T47D (cell line): ENCODE results near the gene SIGLEC5.
"Not testable (repeated sequence)": the region's sequence is repeated elsewhere in the genome, so short reads cannot be mapped to it uniquely, and the experiment has no call there.

ENCODE experiments used
- DNase-seq, 2 experiments: peaks; one replicate each; pipeline versions ENCODE4 v3.0.0 to v3.0.0-alpha.2; 2011 to 2012; ENCODE audit warnings: low read depth in 1 of 2, low spot score in 1 of 2
- JUND ChIP-seq: IDR thresholded peaks from 2 replicates; pipeline ENCODE4 v1.6.1; 2012; ENCODE audit warnings: low read depth
- in situ Hi-C: cut with HindIII; loops from 2 replicates; pipeline ENCODE4 v1.10.0; 2016; ENCODE audit warnings: low sequenced_read_pairs, low pct_unique_long_range_greater_than_20kb

Gene SIGLEC5, protein sequence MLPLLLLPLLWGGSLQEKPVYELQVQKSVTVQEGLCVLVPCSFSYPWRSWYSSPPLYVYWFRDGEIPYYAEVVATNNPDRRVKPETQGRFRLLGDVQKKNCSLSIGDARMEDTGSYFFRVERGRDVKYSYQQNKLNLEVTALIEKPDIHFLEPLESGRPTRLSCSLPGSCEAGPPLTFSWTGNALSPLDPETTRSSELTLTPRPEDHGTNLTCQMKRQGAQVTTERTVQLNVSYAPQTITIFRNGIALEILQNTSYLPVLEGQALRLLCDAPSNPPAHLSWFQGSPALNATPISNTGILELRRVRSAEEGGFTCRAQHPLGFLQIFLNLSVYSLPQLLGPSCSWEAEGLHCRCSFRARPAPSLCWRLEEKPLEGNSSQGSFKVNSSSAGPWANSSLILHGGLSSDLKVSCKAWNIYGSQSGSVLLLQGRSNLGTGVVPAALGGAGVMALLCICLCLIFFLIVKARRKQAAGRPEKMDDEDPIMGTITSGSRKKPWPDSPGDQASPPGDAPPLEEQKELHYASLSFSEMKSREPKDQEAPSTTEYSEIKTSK

DNA sequence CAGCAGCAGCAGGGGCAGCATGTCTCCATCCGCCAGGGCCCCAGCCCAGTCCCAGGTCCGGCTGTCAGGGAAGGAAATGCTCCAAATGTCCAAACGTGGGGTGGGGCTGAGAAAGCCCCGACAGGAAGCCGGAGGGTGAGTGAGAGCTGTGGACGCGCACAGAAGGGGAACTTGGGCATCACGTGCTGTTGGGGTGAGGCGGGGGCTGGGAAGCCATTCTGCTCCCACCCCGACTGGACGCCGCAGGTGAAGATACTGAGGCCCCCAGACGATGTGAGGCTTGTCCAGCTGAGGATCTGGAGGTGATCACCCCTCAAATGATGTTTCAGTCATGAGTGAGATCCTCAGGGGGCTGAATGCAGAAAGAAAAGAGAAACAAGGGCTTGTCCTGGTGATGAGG is at the start of gene SIGLEC5:
SIGLEC5 (minus strand) TSS at position 87 of the 400 bp plus-strand sequence; CDS start at position 21, 66 bp downstream.
- in situ Hi-C loops, DNase-seq: not testable (repeated sequence)

DNA sequence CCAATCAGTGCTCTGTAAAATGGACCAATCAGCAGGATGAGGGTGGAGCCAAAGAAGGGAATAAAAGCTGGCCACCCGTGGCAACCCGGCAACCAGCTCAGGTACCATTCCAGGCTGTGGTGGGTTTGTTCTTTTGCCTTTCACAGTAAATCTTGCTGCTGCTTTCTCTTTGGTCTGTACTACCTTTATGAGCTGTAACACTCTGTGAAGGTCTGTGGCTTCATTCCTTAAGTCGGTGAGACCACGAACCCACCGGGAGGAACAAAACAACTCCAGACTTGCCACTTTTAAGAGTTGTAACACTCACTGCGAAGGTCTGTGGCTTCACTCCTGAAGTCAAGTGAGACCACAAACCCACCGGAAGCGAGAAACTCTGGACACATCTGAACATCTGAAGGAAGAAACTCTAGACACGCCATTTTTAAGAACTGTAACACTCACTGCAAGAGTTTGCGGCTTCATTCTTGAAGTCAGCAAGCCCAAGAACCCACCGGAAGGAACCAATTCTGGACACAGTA is 46.4 kb upstream of the SIGLEC5 start:
- in situ Hi-C loops: no loop called here
- DNase-seq: no peak

DNA sequence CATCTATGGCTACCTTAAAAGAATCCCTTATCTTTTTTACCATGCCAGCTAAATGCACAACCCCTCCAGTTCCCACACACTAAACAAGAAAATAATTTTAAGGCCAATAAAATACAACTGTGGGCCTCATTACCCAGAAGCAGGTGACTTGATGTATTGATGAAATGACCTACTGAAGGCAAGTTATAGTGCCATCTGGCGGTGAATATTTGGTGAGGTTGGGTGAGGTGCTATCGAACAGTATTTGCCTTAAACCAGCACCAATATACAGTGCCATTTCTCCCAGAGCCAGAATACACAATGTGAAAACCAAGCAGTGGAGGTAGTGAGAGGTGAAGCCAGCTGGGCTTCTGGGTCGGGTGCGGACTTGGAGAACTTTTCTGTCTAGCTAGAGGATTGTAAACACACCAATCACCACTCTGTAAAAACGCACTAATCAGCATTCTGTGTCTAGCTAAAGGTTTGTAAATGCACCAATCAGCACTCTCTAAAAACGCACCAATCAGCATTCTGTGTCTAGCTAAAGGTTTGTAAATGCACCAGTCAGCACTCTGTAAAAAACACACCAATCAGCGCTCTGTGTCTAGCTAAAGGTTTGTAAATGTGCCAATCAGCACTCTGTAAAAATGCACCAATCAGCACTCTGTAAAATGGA is 45.8 kb upstream of the SIGLEC5 start:
- in situ Hi-C loops: not testable (repeated sequence)
- DNase-seq: peak in 1 of 2 experiments; percentile 25

More for the DNA sequence above, 46.4 kb upstream of the SIGLEC5 start:
- no peak for TF ChIP-seq JUND

DNA sequence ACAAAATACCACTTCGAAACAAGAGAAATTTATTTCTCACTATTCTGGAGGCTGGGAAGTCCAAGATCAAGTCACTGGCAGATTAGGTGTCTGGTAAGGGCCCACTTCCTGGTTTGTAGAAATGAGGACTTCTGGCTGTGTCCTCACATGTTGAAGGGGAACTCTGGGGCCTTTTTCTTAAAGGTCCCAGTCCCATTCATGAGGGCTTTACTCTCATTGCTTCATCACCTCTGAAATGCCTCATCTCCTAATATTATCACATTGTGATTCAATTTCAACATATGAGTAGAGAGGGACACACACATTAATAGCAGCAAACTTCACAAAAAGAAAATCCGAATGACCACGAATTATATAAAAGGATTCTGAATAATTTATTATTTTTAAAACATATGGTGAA is 38.0 kb upstream of the SIGLEC5 start:
- no peak for DNase-seq
- TF ChIP-seq JUND: no peak
- in situ Hi-C loops: no loop called here

DNA sequence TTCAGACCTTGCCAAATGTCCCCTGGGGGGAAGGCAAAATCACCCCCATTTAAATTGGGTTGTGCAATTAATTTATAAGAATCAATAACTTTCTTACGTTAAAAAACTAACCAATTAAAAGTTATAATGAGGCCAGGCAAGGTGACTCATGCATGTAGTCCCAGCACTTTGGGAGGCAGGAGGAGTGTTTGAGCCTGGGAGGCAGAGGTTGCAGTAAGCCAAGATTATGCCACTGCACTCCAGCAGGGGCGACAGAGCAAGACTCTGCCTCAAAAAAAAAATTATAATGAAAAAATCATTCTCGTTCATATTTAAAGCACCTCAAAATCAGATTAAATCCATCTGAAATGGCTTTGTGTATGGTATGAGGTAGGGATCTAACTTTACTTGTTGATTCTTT is 34.8 kb upstream of the SIGLEC5 start:
- in situ Hi-C loops: no loop called here
- DNase-seq: no peak

DNA sequence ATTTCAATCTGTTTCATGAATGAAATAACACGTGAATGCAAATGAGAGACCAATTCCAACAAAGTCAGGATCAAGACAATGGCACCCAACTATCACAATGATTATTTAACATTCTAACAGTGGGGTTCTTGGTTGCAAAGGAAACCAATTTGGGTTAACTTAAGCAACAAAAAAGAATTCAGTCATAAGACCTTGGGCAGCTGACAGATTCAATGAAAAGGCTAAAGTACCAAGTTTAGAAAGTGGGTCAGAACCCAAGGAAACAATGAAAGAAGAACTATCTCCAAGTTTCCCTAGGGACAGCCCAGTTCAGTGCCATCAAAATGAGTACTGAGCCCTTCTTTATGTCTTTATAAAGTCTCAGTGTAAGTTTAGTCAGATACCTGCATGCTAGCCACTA is 33.9 kb upstream of the SIGLEC5 start:
- in situ Hi-C loops: no loop called here
- no peak for TF ChIP-seq JUND
- DNase-seq: no peak

More for the DNA sequence above, 34.8 kb upstream of the SIGLEC5 start:
- no peak for TF ChIP-seq JUND

DNA sequence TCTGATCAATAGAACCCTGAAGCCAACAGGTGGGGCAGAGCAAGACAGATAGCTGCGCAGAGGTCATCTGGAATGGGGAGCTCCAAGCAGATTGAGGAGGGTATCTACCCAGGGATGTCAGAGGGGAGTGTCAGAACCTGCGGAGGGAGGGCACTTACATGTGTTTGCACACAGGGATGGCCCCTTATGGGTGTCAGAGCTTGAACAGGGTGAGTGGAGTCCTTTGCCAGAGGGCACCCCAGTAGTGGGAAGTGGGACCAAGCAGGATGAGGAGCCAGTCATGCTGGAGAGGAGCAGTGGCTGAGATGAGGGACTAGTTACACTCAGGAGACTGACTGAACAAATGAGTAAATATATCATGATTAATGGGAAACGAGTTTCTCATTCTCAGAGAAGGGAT is 33.4 kb upstream of the SIGLEC5 start:
- in situ Hi-C loops: no loop called here
- TF ChIP-seq JUND: no peak
- DNase-seq: no peak

DNA sequence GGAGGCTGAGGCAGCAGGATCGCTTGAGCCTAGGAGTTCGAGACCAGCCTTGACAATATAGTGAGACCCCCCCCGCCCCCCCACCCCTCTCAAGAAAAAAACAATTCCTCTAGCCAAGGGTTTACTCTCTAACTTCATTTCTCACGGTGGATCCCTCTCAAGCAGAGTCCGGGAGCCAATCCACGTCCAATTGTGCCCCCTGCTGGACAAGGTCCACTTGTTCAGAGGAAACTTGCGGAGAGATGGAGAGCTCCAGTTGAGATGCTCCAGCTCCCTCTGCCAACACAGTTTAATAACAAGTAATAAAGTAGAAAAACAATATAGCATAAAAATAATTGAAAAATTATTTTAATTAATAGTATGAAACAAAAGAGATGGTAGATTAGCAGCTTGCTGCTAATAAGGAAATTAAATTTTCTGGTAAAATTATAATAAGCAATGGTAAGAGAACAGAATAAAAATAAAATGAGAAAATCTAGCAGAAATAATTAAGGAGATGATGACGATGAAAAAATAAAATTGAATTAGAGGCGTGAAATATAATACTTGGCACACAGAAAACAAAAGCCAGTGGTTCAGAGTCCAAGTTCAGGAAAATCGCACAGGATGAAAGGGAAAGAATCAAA is 30.9 kb upstream of the SIGLEC5 start:
- in situ Hi-C loops: no loop called here
- no peak for TF ChIP-seq JUND
- peak; percentile 6 to 78 for DNase-seq

DNA sequence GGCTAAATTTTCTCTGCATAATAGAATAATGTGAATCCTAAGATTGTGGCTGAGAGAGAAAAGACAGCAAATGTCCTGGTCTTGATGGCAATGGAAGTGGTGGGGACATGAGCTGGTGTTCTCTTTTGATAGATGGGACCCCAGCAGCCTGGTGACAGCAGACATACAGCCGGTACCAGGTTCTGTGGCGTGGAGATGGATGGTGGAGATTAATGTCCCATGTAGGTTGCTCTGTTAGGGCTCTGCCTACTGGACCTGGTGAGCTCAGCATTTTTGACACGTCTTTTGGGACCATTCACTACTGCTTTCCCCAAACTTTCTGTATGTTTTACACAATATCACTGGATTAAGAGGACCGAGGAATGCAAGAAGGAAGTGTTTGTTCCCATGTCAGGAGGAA is 24.6 kb upstream of the SIGLEC5 start:
- TF ChIP-seq JUND: no peak
- peak in 1 of 2 experiments; percentile 36 for DNase-seq
- in situ Hi-C loops: no loop called here

DNA sequence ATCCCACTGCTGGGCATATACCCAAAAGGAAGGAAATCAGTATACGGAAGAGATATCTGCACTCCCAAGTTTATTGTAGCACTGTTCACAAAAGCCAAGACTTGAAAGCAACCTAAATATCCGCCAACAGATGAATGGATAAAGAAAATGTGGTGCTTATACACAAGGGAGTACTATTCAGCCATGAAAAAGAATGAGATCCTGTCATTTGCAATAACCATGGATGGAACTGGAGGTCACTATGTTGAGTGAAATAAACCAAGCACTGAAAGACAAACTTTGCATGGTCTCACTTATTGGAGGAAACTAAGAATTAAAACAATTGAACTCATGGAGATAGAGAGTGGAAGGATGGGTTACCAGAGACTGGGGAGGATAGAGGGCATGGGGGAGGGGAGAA is 23.0 kb upstream of the SIGLEC5 start:
- DNase-seq: no peak
- in situ Hi-C loops: no loop called here
- no peak for TF ChIP-seq JUND

DNA sequence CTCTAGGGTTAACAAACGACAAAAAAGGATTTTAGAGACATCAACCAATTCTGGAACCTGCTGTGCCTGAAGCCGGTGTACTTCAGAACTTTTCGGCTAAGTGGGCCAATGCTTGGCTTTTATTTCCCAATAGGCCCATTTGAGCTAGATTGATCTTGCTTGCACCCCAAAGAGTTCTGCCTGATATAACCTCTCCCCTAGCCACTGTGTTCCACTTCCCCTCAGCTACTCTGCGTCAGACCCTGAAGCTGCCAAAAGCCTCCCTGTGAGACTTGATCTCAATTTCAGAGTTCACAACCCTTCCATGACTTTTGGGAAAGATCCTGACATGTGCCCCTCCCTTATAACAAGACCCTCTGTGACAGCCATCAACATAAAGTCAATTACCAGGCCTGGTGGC is 22.1 kb upstream of the SIGLEC5 start:
- no peak for DNase-seq
- no peak for TF ChIP-seq JUND
- in situ Hi-C loops: no loop called here

DNA sequence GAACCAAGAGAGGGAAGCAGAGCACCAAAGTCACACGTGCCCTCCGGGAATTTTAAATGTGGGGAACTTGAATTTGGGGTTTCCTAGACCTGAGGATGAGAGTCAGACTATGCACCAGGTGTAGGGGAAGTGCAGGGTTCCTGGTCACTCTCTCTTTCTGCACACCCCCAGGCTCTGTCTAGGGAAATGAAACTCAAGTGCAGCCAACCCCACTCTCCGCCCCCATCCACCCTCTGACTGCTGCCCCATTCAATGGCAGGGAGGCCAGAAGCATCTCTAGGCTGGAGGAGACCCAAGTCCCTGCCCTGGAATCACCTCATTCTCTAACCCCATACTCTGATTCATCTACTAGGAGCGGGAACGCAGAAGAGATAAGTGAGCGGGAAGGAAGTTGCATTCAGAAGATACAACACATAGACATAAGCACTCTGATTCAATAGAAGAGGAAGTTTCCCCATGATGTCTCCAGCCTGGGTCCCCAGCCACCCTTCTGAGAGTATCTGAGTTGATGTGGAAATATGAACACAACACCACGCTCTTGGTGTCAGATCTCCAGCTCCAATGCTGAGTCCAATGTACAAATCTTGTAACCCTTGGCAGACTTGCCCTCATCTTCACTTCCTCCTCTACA is 21.1 kb upstream of the SIGLEC5 start:
- DNase-seq: no peak
- no peak for TF ChIP-seq JUND
- in situ Hi-C loops: no loop called here
